Measurements from ENCODE around the gene TRIM68.

The TRIM68 gene

DNA sequence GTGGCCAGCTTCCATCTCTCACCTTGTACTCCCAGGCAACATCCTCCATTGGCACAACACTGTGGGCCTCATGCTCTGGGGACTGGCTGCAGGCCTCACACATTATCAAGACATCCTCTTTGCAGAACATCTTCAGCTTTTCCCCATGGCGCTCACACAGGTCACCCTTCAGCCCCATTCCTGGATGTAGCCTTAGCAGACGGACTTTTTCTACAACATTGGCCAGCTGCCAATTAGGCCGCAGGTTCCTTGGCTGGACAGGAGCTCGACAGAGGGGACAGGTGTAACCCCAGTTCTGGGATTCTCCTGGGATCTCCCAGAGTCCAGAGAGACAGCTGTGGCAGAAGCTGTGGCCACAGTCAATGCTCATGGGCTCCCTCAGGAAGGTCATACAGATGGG is 3.0 kb downstream of the TRIM68 start:
- no peak for DNase-seq (ENCODE audit: low read depth)
- Histone ChIP-seq H3K9ac (ENCODE audit: low read length) (no peak overlapping the region), H3K27me3 (replicated peaks; ENCODE audit: control insufficient read depth, insufficient read depth, low read length) (no peaks in the 10 kb centered on the region), H3K9me3 (ENCODE audit: control insufficient read depth, low read length) (no peaks in the 10 kb centered on the region), H3K4me1 (ENCODE audit: control insufficient read depth, insufficient read depth, low read length) (peaks cover 17% of the 10 kb centered on the region), H3K36me3 (ENCODE audit: control insufficient read depth, insufficient read depth, low read length, severe bottlenecking) (peaks cover 33% of the 10 kb centered on the region), H3K4me3 (ENCODE audit: low read length) (no peak overlapping the region)

DNA sequence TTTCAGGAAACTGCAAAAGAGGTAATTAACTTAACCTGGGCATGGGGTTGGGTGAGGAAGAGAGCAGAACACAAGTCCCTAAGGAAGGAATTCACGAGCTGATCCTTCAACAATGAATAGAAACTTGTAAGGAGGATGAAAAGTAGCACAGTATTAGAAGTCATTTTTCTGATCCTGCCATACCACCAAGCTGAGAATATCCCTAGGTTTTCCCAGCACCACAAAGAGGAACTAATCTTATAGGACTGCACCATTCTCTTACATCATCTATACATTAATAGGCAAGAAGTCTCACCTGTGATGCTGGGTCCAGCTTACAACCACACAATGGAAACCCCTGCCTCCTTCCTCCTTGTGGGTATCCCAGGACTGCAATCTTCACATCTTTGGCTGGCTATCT is 14.3 kb downstream of the TRIM68 start, which contains the start of gene OR52I1:
OR52I1 (plus strand) TSS at position 301 of the 400 bp plus-strand sequence; CDS start at position 301, 0 bp downstream.
- H3K36me3 ChIP-seq (ENCODE audit: control insufficient read depth, insufficient read depth, low read length, severe bottlenecking) = peaks cover 3% of the 10 kb centered on the region
- DNase-seq (ENCODE audit: low read depth) = no peak
- no peak within 1 kb of the TSS for H3K4me3 ChIP-seq (ENCODE audit: low read length)
- no peaks in the 10 kb centered on the region for H3K9me3 ChIP-seq (ENCODE audit: control insufficient read depth, low read length)
- H3K27me3 ChIP-seq (replicated peaks; ENCODE audit: control insufficient read depth, insufficient read depth, low read length) = no peaks in the 10 kb centered on the region
- H3K4me1 ChIP-seq (ENCODE audit: control insufficient read depth, insufficient read depth, low read length) = no peaks in the 10 kb centered on the region
- H3K9ac ChIP-seq (ENCODE audit: low read length) = no peak within 1 kb of the TSS

DNA sequence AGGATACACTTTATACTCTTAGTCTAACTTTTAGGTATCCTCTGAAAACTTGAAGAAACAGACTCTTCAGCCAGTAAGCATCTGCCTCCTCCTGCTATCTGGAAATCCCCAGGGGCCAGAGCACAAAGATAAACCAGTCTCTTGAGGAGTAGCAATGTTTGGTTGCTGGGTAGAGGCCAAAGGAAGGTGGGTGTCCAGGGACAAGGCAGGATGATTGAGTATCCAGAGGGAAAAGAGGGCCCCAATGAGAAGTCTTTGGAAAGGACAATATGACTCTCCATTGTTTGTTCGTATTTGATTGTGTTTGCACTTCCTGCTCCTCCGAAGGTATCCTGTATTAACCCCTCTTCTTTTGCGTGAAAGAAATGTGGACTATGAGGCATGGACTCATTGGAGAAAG is 19.0 kb downstream of the TRIM68 start:
- H3K9ac ChIP-seq (ENCODE audit: low read length) = no peak overlapping the region
- H3K27me3 ChIP-seq (replicated peaks; ENCODE audit: control insufficient read depth, insufficient read depth, low read length) = peaks cover 2% of the 10 kb centered on the region
- no peaks in the 10 kb centered on the region for H3K36me3 ChIP-seq (ENCODE audit: control insufficient read depth, insufficient read depth, low read length, severe bottlenecking)
- H3K9me3 ChIP-seq (ENCODE audit: control insufficient read depth, low read length) = no peaks in the 10 kb centered on the region
- DNase-seq (ENCODE audit: low read depth) = no peak
- no peak overlapping the region for H3K4me3 ChIP-seq (ENCODE audit: low read length)
- no peaks in the 10 kb centered on the region for H3K4me1 ChIP-seq (ENCODE audit: control insufficient read depth, insufficient read depth, low read length)

DNA sequence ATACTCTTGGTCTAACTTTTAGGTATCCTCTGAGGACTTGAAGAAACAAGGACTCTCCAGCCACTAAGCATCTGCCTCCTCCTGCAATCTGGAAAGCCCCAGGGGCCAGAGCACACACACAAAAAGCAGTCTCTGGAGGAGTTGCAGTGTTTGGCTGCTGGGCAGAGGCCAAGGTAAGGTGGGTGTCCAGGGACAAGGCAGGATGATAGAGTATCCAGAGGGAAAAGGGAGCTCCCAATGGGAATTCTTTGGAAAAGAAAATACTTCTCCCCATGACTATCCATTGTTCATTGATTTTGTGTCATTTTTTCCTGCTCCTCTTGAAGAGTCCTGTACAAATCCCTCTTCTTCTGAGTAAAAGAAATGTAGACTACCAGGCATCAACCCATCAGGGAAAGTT is 26.6 kb downstream of the TRIM68 start, which contains the start of gene OR52I2:
OR52I2 (plus strand) TSS at position 301 of the 400 bp plus-strand sequence.
- H3K36me3 ChIP-seq (ENCODE audit: control insufficient read depth, insufficient read depth, low read length, severe bottlenecking) = no peaks in the 10 kb centered on the region
- no peaks in the 10 kb centered on the region for H3K9me3 ChIP-seq (ENCODE audit: control insufficient read depth, low read length)
- H3K27me3 ChIP-seq (replicated peaks; ENCODE audit: control insufficient read depth, insufficient read depth, low read length) = peaks cover 24% of the 10 kb centered on the region
- H3K9ac ChIP-seq (ENCODE audit: low read length) = no peak within 1 kb of the TSS
- no peaks in the 10 kb centered on the region for H3K4me1 ChIP-seq (ENCODE audit: control insufficient read depth, insufficient read depth, low read length)
- no peak within 1 kb of the TSS for H3K4me3 ChIP-seq (ENCODE audit: low read length)
- no peak for DNase-seq (ENCODE audit: low read depth)

DNA sequence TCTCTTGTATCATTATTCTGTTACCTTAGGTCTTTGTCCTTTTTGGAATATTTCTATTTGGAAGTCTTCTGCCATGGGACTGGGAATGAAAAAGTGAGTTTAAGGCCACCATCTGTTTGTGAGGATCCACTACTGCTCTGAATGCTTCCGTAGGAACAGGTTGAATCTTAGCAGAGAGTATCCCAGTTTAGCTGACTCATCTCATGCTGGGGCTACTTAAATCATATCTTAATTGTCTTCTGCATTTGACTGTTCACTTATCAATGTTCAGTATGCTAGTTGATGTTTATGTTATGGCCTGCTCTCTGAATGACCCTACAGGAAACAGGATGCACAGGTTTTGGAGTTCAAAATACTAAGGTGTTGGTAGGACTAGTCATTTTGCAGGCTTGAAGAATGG is 27.9 kb downstream of the TRIM68 start:
- Histone ChIP-seq H3K36me3 (ENCODE audit: control insufficient read depth, insufficient read depth, low read length, severe bottlenecking) (no peaks in the 10 kb centered on the region), H3K9me3 (ENCODE audit: control insufficient read depth, low read length) (no peaks in the 10 kb centered on the region), H3K27me3 (replicated peaks; ENCODE audit: control insufficient read depth, insufficient read depth, low read length) (peaks cover 32% of the 10 kb centered on the region), H3K4me1 (ENCODE audit: control insufficient read depth, insufficient read depth, low read length) (no peaks in the 10 kb centered on the region), H3K9ac (ENCODE audit: low read length) (no peak overlapping the region), H3K4me3 (ENCODE audit: low read length) (no peak overlapping the region)
- DNase-seq (ENCODE audit: low read depth) = no peak

DNA sequence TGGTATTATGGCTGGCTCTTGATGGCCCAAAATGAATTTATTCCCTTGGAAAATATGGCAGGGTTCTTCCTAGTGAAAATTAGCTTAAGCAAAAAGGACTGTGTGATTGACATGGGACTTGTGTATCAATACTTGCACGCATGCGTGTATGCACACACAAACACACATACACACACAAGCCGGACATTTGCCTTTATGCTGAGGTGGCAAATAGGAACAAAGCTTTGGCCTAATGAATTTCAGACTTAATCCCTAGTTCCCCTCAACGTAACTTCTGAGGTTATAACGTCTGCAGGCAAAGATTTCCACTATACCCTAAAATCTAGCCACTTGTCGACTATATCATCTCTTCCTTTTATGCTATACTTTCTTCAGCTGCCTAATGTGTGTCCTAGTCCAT is 29.4 kb downstream of the TRIM68 start:
- Histone ChIP-seq H3K4me3 (ENCODE audit: low read length) (no peak overlapping the region), H3K9ac (ENCODE audit: low read length) (no peak overlapping the region), H3K36me3 (ENCODE audit: control insufficient read depth, insufficient read depth, low read length, severe bottlenecking) (no peaks in the 10 kb centered on the region), H3K9me3 (ENCODE audit: control insufficient read depth, low read length) (no peaks in the 10 kb centered on the region), H3K4me1 (ENCODE audit: control insufficient read depth, insufficient read depth, low read length) (no peaks in the 10 kb centered on the region), H3K27me3 (replicated peaks; ENCODE audit: control insufficient read depth, insufficient read depth, low read length) (peaks cover 26% of the 10 kb centered on the region)
- no peak for DNase-seq (ENCODE audit: low read depth)

DNA sequence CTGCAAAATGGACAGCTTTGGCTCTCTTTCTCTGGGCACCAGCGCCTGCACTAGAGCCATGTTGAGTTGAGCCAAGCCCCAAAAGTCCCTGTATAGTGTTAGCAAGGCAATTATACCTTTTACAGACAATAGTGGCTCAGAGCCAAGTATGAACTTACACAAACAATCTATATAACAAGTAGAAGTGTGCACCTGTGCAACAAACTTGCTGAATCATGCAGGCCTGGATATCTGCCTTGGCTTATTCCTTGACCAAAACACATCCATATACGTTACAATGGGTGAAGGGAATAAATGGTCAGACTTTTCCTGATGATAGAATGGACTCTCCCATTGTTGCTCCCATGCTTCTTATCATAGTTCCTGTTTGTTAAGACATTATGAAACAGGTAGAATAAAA is 30.3 kb downstream of the TRIM68 start:
- DNase-seq (ENCODE audit: low read depth) = no peak
- H3K9ac ChIP-seq (ENCODE audit: low read length) = no peak overlapping the region
- peaks cover 24% of the 10 kb centered on the region for H3K27me3 ChIP-seq (replicated peaks; ENCODE audit: control insufficient read depth, insufficient read depth, low read length)
- H3K9me3 ChIP-seq (ENCODE audit: control insufficient read depth, low read length) = no peaks in the 10 kb centered on the region
- H3K4me1 ChIP-seq (ENCODE audit: control insufficient read depth, insufficient read depth, low read length) = no peaks in the 10 kb centered on the region
- H3K36me3 ChIP-seq (ENCODE audit: control insufficient read depth, insufficient read depth, low read length, severe bottlenecking) = no peaks in the 10 kb centered on the region
- H3K4me3 ChIP-seq (ENCODE audit: low read length) = no peak overlapping the region

DNA sequence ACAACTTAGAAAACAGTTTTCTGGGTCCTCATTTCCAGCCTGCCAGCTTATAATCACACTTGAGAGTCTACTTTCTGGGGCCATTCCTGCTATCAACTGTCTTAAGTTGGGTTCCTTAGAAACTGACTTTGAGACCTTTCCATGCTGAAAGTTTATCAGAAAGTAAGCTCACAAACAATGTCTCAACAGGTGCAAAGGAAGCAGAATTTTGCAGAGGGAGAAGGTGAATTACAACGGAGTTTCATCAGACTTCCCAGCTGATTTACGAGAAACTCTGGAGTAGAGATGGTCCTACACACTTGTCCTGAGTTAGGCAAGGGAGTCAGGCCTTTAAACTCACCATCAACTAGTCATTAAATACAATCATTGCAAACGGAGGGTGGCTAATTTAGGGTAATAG is 31.2 kb downstream of the TRIM68 start:
- H3K9me3 ChIP-seq (ENCODE audit: control insufficient read depth, low read length) = no peaks in the 10 kb centered on the region
- peaks cover 24% of the 10 kb centered on the region for H3K27me3 ChIP-seq (replicated peaks; ENCODE audit: control insufficient read depth, insufficient read depth, low read length)
- no peak overlapping the region for H3K9ac ChIP-seq (ENCODE audit: low read length)
- no peaks in the 10 kb centered on the region for H3K36me3 ChIP-seq (ENCODE audit: control insufficient read depth, insufficient read depth, low read length, severe bottlenecking)
- no peaks in the 10 kb centered on the region for H3K4me1 ChIP-seq (ENCODE audit: control insufficient read depth, insufficient read depth, low read length)
- H3K4me3 ChIP-seq (ENCODE audit: low read length) = no peak overlapping the region
- no peak for DNase-seq (ENCODE audit: low read depth)

DNA sequence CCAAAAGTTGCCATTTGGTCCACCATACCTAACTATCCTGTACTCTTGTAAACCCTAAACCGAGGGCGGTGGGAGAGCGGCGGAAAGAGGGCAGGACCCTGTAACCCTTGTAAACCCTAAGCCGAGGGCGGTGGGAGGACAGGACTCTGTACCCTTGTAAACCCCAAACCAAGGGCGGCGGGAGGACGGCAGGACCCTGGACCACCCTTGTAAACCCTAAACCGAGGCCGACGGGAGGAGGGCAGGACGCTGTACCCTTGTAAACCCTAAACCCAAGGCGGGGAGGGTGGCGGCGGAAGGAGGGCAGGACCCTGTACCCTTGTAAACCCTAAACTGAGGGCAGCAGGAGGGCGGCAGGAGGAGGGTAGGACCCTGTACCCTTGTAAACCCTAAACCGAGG is 39.0 kb downstream of the TRIM68 start:
- no peak overlapping the region for H3K4me3 ChIP-seq (ENCODE audit: low read length)
- peaks cover under 1% of the 10 kb centered on the region for H3K9me3 ChIP-seq (ENCODE audit: control insufficient read depth, low read length)
- DNase-seq (ENCODE audit: low read depth) = no peak
- peaks cover 14% of the 10 kb centered on the region for H3K4me1 ChIP-seq (ENCODE audit: control insufficient read depth, insufficient read depth, low read length)
- H3K36me3 ChIP-seq (ENCODE audit: control insufficient read depth, insufficient read depth, low read length, severe bottlenecking) = no peaks in the 10 kb centered on the region
- no peaks in the 10 kb centered on the region for H3K27me3 ChIP-seq (replicated peaks; ENCODE audit: control insufficient read depth, insufficient read depth, low read length)
- H3K9ac ChIP-seq (ENCODE audit: low read length) = no peak overlapping the region

DNA sequence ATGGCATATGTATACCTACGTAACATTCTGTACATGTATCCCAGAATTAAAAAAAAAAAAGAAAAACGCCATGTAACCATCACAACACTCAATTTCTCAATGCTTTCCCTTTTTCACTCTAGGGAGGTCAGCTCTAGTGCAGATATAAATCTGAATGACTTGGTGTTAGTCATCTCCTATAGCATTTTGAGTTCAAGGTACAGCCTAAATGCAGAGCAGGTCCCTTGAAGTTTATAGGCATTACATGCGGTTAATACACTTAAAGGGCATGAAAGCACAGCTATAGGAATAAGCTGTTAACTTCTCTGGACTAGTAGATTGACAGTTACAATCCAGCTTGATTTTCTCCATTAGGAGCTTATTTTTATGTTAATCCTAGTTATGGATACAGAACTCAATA is 42.7 kb downstream of the TRIM68 start:
- no peak for DNase-seq (ENCODE audit: low read depth)
- H3K9ac ChIP-seq (ENCODE audit: low read length) = peak overlapping the region; percentile 47

DNA sequence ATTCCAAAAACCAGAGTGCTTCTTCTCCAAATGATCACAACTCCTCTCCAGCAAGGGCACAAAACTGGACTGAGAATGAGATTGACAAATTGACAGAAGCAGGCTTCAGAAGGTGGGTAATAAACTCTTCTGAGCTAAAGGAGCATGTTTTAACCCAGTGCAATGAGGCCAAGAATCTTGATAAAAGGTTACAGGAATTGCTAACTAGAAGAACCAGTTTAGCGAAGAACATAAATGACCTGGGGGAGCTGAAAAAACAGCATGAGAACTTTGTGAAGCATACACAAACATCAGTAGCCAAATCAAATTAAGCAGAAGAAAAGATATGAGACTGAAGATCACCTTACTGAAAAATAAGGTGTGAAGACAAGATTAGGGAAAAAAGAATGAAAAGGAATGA is 47.6 kb downstream of the TRIM68 start:
- H3K9ac ChIP-seq (ENCODE audit: low read length) = no peak overlapping the region
- peaks cover 4% of the 10 kb centered on the region for H3K27me3 ChIP-seq (replicated peaks; ENCODE audit: control insufficient read depth, insufficient read depth, low read length)
- H3K4me1 ChIP-seq (ENCODE audit: control insufficient read depth, insufficient read depth, low read length) = peaks cover 3% of the 10 kb centered on the region

More for the DNA sequence above, 42.7 kb downstream of the TRIM68 start:
- H3K4me3 ChIP-seq (ENCODE audit: low read length) = no peak overlapping the region
- no peaks in the 10 kb centered on the region for H3K36me3 ChIP-seq (ENCODE audit: control insufficient read depth, insufficient read depth, low read length, severe bottlenecking)
- H3K4me1 ChIP-seq (ENCODE audit: control insufficient read depth, insufficient read depth, low read length) = peaks cover 14% of the 10 kb centered on the region
- peaks cover 16% of the 10 kb centered on the region for H3K9me3 ChIP-seq (ENCODE audit: control insufficient read depth, low read length)
- no peaks in the 10 kb centered on the region for H3K27me3 ChIP-seq (replicated peaks; ENCODE audit: control insufficient read depth, insufficient read depth, low read length)

More for the DNA sequence above, 47.6 kb downstream of the TRIM68 start:
- Histone ChIP-seq H3K9me3 (ENCODE audit: control insufficient read depth, low read length) (peaks cover 16% of the 10 kb centered on the region), H3K36me3 (ENCODE audit: control insufficient read depth, insufficient read depth, low read length, severe bottlenecking) (no peaks in the 10 kb centered on the region), H3K4me3 (ENCODE audit: low read length) (no peak overlapping the region)
- DNase-seq (ENCODE audit: low read depth) = no peak

Data from adipocyte (in vitro differentiated cells).